ENCODE data around the gene TMLHE.
"Not testable (repeated sequence)": the region's sequence is repeated elsewhere in the genome, so short reads cannot be mapped to it uniquely, and the experiment has no call there.

GRCh38 chrX:155477136-155477535 lies 135.6 kb downstream of the TMLHE start:
- TF ChIP-seq CTCF (IDR thresholded peaks at IDR 0.05); POLR2AphosphoS5 (IDR thresholded peaks at IDR 0.05; ENCODE audit: insufficient read depth in 1 of 2, low read depth in 1 of 2): not testable (repeated sequence)

All from vagina (tissue), 2 donors.